Natural killer cell (primary cell): ENCODE results near the gene KRTAP9-1. TPM values are rescaled to one million over a fixed set of nuclear protein-coding genes. Genes with fewer than 3 reads are reported as not detected.

Experiments
- ATAC-seq, 3 donors: fragments of 150-1000 bp in 2 of 3; fragments of 200-7000 bp in 1 of 3; cut with Tn5 transposase; 1 replicate in 1 of 3; 2 replicates in 2 of 3; pipeline ENCODE4 v1.10.0; 2021; ENCODE audit warnings: mild to moderate bottlenecking in 2 of 3, moderate library complexity in 2 of 3
- DNase-seq, 2 donors: peaks; one replicate each; pipeline versions ENCODE4 v3.0.0 to v3.0.0-alpha.2; 2013 to 2021; ENCODE audit warnings: mixed read lengths in 1 of 2
- H3K27ac ChIP-seq: one replicate; pipeline ENCODE4 v1.5.1; 2013; ENCODE audit warnings: mild to moderate bottlenecking, low read length
- H3K27me3 ChIP-seq: one replicate; pipeline ENCODE4 v1.6.1; 2013; ENCODE audit warnings: low read length; ENCODE audit not compliant: control insufficient read depth, insufficient read depth
- H3K36me3 ChIP-seq: one replicate; pipeline ENCODE4 v1.6.1; 2013; ENCODE audit warnings: low read length; ENCODE audit not compliant: control insufficient read depth, insufficient read depth
- H3K4me1 ChIP-seq: one replicate; pipeline ENCODE4 v1.6.1; 2013; ENCODE audit warnings: low read length; ENCODE audit not compliant: control insufficient read depth, insufficient read depth
- H3K4me3 ChIP-seq: one replicate; pipeline ENCODE4 v1.5.1; 2013; ENCODE audit warnings: low read length
- H3K9me3 ChIP-seq: one replicate; pipeline ENCODE4 v1.6.1; 2013; ENCODE audit warnings: low read length; ENCODE audit not compliant: control insufficient read depth, insufficient read depth
- H3K27ac Mint-ChIP-seq, 2 donors: one replicate each; pipeline ENCODE4 v1.8.0; 2022; ENCODE audit warnings: mild to moderate bottlenecking in 2 of 2, mixed read lengths in 2 of 2, moderate library complexity in 1 of 2
- H3K27me3 Mint-ChIP-seq, 2 donors: one replicate each; pipeline ENCODE4 v1.8.0; 2022; ENCODE audit warnings: low read depth in 2 of 2, mixed read lengths in 2 of 2
- H3K36me3 Mint-ChIP-seq: one replicate; pipeline ENCODE4 v1.8.0; 2022; ENCODE audit warnings: mixed read lengths
- H3K4me1 Mint-ChIP-seq, 2 donors: one replicate each; pipeline ENCODE4 v1.8.0; 2022; ENCODE audit warnings: mixed read lengths in 2 of 2
- H3K4me3 Mint-ChIP-seq: one replicate; pipeline ENCODE4 v1.8.0; 2022; ENCODE audit warnings: mild to moderate bottlenecking, moderate library complexity, mixed read lengths
- H3K9me3 Mint-ChIP-seq, 2 donors: one replicate each; pipeline ENCODE4 v1.8.0; 2022; ENCODE audit warnings: mixed read lengths in 2 of 2
- CTCF ChIP-seq: fragments of 200-600 bp; IDR thresholded peaks from one replicate; pipeline ENCODE4 v1.8.0; 2022; ENCODE audit warnings: antibody characterized with exemption
- WGBS: methylation state at CpG from one replicate; pipeline ENCODE4 v1.1.7; 2013; ENCODE audit warnings: missing lambda C conversion rate; ENCODE audit not compliant: insufficient coverage; 5-methylcytosine and 5-hydroxymethylcytosine counted together
- intact Hi-C: fragments of 100-400 bp; cut with micrococcal nuclease; formaldehyde crosslinking; loops from one replicate; pipeline ENCODE4 v1.14.2; 2022
- total RNA-seq, 4 donors: library from RNA; stranded (reverse); fragments of 120-200 nt in 1 of 4; gene quantifications; one replicate each; pipeline versions ENCODE4 v1.2.3 to v1.2.4, GENCODE V29; 2013 to 2022

The KRTAP9-1 gene
- total RNA-seq, 3 donors from 2014 or later (not counting 1 experiment from before 2014, with no cell fraction given), result not detected

DNA sequence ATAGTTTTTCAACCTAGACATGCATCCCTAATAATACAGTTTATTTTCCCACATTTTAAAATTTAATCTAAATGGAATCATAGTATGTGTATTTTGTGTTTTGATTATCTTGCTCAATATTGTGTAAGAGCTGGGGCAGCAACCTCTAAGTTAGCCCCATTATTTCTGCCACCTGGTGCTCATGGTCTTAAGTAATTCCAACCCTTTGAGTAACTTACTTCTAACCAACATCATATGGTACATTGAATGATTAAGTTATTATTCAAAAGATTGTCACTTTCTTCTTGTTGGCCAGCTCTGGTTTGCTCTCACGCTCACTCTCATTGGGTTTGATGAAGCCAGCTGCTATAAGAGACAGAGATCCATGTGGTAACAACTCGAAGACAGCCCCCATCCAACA is 17.8 kb upstream of the KRTAP9-1 start:
- no peaks in the 10 kb centered on the region for H3K9me3 ChIP-seq
- H3K27ac ChIP-seq, result no peak overlapping the region
- no peak overlapping the region for H3K4me3 Mint-ChIP-seq
- DNase-seq, result no peak
- H3K4me1 Mint-ChIP-seq, result no peaks in the 10 kb centered on the region
- no peak for ATAC-seq
- H3K9me3 Mint-ChIP-seq, result no peaks in the 10 kb centered on the region
- intact Hi-C loops, result no loop called here
- no peak overlapping the region for H3K27ac Mint-ChIP-seq
- H3K36me3 ChIP-seq, result no peaks in the 10 kb centered on the region
- peaks cover 5% of the 10 kb centered on the region for H3K4me1 ChIP-seq
- no peak for TF ChIP-seq CTCF
- no peaks in the 10 kb centered on the region for H3K36me3 Mint-ChIP-seq
- 66% methylated on average over 2 of the region's 2 CpGs for WGBS
- H3K4me3 ChIP-seq, result no peak overlapping the region
- peaks cover 14 to 28% of the 10 kb centered on the region in 2 donors for H3K27me3 Mint-ChIP-seq
- H3K27me3 ChIP-seq, result no peaks in the 10 kb centered on the region

DNA sequence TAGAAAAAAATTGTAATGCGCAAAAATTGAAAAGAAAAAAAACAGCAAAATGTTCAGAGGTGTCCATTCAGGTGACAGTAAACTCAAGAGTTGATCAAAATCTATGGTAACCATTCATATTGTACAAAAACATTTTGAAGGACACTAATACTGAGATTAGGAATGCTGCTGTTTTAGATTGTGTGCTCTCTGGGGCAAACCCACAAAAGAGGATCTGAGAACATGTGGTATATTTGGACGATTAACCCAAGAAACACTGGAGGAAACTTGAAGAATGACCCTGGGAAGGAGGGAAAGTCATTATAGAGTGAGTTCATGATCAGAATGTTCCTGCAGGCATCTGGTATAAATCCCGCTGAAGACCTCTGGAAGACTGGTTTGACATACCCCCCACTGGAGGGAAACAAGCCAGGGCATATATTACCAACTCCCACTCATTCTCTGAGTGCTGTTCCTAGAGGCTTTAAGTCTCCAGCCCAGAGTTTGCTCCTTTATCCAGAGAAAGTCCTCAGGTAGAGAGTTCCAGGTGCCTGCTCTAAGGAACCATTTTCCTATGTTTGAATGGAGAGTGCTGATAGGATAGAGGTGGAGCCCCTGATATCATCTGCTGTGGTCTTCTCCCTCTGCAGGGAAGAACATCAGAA is 12.8 kb upstream of the KRTAP9-1 start:
- intact Hi-C loops, result no loop called here
- no peak overlapping the region for H3K27ac ChIP-seq
- WGBS, result 63% methylated on average over 3 of the region's 3 CpGs
- no peaks in the 10 kb centered on the region for H3K4me1 Mint-ChIP-seq
- no peaks in the 10 kb centered on the region for H3K36me3 ChIP-seq
- H3K27me3 Mint-ChIP-seq, result peaks cover 15 to 23% of the 10 kb centered on the region in 2 donors
- DNase-seq (no peak), ATAC-seq (no peak)
- H3K4me1 ChIP-seq, result peaks cover 5% of the 10 kb centered on the region
- no peaks in the 10 kb centered on the region for H3K9me3 Mint-ChIP-seq
- H3K27me3 ChIP-seq, result no peaks in the 10 kb centered on the region
- H3K27ac Mint-ChIP-seq, result no peak overlapping the region
- no peak overlapping the region for H3K4me3 ChIP-seq
- no peak overlapping the region for H3K4me3 Mint-ChIP-seq
- no peak for TF ChIP-seq CTCF
- no peaks in the 10 kb centered on the region for H3K36me3 Mint-ChIP-seq
- H3K9me3 ChIP-seq, result no peaks in the 10 kb centered on the region

DNA sequence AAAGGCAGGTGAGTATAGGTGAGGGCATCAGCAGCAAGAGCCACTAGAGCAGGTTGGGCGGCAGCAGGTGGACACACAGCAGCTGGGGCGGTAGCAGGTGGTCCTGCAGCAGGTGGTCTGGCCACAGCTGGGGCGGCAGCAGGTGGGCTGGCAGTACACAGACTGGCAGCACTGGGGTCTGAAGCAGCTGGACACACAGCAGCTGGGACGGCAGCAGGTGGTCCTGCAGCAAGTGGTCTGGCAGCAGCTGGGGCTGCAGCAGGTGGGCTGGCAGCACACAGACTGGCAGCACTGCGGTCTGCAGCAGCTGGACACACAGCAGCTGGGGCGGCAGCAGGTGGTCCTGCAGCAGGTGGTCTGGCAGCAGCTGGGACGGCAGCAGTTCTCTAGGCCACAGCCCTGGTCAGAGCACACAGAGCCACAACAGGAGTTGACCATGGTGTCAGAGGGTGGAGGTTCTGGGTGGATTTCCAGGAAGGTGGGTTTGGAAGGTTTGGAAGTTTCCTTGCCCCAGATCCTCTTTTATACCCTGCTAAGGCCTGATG is 11.9 kb upstream of the KRTAP9-1 start, which contains the start of gene KRTAP4-2:
Gene KRTAP4-2 (minus strand): TSS at position 495 of the 545 bp plus-strand sequence. CDS start 57 bp downstream, at position 438.
- Histone ChIP-seq H3K36me3 (no peaks in the 10 kb centered on the region), H3K4me3 (no peak within 1 kb of the TSS), H3K27me3 (no peaks in the 10 kb centered on the region), H3K27ac (no peak within 1 kb of the TSS), H3K4me1 (peaks cover 5% of the 10 kb centered on the region), H3K9me3 (no peaks in the 10 kb centered on the region)
- H3K36me3 Mint-ChIP-seq, result no peaks in the 10 kb centered on the region
- intact Hi-C loops, result no loop called here
- no peak for TF ChIP-seq CTCF
- no peak within 1 kb of the TSS for H3K4me3 Mint-ChIP-seq
- no peaks in the 10 kb centered on the region for H3K9me3 Mint-ChIP-seq
- WGBS, result 92% methylated on average over 7 of the region's 7 CpGs
- ATAC-seq (no peak), DNase-seq (no peak)
- H3K27me3 Mint-ChIP-seq, result peaks cover 10 to 15% of the 10 kb centered on the region in 2 donors
- no peak within 1 kb of the TSS for H3K27ac Mint-ChIP-seq
- no peaks in the 10 kb centered on the region for H3K4me1 Mint-ChIP-seq
